Measurements from ENCODE around the gene GLIPR2.

Gene GLIPR2

DNA sequence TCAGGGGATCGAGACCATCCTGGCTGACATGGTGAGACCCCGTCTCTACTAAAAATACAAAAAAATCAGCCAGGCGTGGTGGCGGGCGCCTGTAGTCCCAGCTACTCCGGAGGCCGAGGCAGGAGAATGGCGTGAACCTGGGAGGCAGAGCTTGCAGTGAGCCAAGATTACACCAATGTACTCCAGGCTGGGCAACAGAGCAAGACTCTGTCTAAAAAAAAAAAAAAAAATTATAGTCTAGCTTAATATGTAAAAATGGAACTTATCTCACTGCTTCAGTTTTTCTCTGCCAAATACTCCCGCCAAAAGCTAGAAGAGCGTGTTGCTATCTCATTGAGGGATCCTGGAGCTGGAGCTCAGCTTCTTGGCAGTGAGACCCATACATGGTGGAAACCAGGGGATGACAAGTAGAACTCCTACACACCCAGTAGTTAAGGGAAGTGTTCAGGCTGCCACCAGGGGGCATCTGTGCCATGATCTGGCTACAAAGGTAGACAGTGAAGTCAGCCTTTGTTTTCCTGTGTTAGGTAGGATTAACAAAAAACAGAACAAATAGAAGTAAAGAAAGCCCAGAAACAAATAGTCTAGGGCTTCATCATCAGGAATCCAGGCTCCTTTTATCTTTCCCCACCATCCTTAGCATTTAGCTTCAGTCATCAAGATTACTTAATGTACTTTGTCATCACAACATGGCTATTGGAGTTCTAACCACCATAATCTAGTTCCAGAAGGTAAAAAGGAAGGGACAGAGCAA is 33.6 kb upstream of the GLIPR2 start:
- WGBS, 2 experiments (ENCODE audit: insufficient coverage in 2 of 2) = 92 to 98% methylated on average over 3 to 8 of the region's 10 CpGs
- Histone ChIP-seq H3K4me3 (ENCODE audit: extremely low read depth, insufficient read depth, low read length, poor library complexity, severe bottlenecking) (no peak overlapping the region), H3K27ac (ENCODE audit: low read depth, low read length, severe bottlenecking) (peak overlapping the region; percentile 93), H3K4me1 (ENCODE audit: control insufficient read depth, insufficient read depth, low read length, poor library complexity, severe bottlenecking) (peaks cover 28% of the 10 kb centered on the region), H3K36me3 (ENCODE audit: control insufficient read depth, insufficient read depth, low read length) (peaks cover 17% of the 10 kb centered on the region), H3K9me3 (ENCODE audit: control insufficient read depth, low read length) (no peaks in the 10 kb centered on the region)

DNA sequence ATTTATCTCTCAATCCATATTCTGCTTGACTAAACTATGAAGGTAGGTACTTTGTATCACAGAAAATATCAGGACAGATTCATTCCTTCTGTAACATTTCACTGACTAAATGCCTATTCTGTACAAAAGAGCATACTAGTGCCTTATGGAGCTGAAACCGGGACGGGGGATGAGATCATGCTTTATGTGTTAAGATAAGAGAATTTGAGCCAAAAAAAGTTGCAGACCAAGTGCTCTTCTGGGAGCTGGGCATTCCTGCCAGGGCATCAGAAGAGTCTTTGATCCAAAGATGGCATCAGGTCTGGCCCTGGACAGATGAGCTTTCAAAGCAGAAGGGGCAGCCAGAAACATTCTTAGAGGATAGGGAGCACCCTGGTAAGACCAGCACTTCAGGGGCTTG is 27.5 kb upstream of the GLIPR2 start:
- Histone ChIP-seq H3K36me3 (ENCODE audit: control insufficient read depth, insufficient read depth, low read length) (peaks cover 58% of the 10 kb centered on the region), H3K4me1 (ENCODE audit: control insufficient read depth, insufficient read depth, low read length, poor library complexity, severe bottlenecking) (peaks cover 6% of the 10 kb centered on the region), H3K4me3 (ENCODE audit: extremely low read depth, insufficient read depth, low read length, poor library complexity, severe bottlenecking) (no peak overlapping the region), H3K27ac (ENCODE audit: low read depth, low read length, severe bottlenecking) (no peak overlapping the region), H3K9me3 (ENCODE audit: control insufficient read depth, low read length) (no peaks in the 10 kb centered on the region)
- 100% methylated on average over 2 of the region's 2 CpGs; no CpG with 5 or more reads in 1 of the 2 experiments for WGBS, 2 experiments (ENCODE audit: insufficient coverage in 2 of 2)

DNA sequence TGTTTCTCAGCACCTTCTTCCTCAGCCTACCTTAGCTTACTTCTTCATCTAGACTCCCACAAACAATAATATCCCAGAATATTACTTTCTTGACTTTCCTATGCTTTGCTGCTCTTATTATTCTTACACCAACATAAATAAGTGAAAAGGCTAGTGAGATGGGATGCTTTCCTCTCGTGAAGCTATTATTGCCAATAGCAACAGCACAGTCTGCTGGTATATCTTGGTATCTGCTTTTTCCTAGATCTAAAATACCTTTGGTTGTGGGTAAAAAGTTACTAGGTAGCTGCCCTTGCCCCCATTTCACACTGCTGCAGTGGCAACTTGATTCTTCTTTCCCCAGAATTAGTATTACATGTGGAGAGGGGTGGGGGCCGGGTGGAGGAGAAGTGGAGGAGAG is 26.1 kb upstream of the GLIPR2 start:
- Histone ChIP-seq H3K4me1 (ENCODE audit: control insufficient read depth, insufficient read depth, low read length, poor library complexity, severe bottlenecking) (peaks cover 4% of the 10 kb centered on the region), H3K4me3 (ENCODE audit: extremely low read depth, insufficient read depth, low read length, poor library complexity, severe bottlenecking) (no peak overlapping the region), H3K9me3 (ENCODE audit: control insufficient read depth, low read length) (no peaks in the 10 kb centered on the region), H3K36me3 (ENCODE audit: control insufficient read depth, insufficient read depth, low read length) (peaks cover 58% of the 10 kb centered on the region), H3K27ac (ENCODE audit: low read depth, low read length, severe bottlenecking) (no peak overlapping the region)
- WGBS, 2 experiments (ENCODE audit: insufficient coverage in 2 of 2) = no CpG with 5 or more reads among the region's 2 CpGs

DNA sequence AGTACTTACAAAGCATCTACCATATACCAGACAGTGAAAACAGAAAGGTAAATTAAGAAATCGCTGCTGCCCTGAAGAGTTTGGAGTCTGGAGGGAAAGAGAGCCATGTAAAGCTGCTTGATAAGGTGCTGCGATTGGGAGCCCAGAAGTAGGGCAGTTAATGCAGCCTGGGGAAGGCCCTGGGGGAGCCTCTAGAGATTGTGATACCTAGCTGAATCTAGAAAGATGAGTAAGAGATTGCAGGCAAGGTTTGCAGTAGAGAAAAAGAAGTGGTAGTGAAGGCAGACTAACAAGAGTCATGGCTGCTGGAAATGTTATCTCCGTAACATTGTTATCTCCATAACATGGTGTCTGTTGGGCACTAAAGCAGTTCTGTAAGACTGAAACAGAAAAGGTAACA is 24.0 kb upstream of the GLIPR2 start:
- peaks cover 15% of the 10 kb centered on the region for H3K4me1 ChIP-seq (ENCODE audit: control insufficient read depth, insufficient read depth, low read length, poor library complexity, severe bottlenecking)
- H3K9me3 ChIP-seq (ENCODE audit: control insufficient read depth, low read length) = no peaks in the 10 kb centered on the region
- peak overlapping the region; percentile 57 for H3K27ac ChIP-seq (ENCODE audit: low read depth, low read length, severe bottlenecking)
- 78% methylated on average over 1 to 3 of the region's 3 CpGs for WGBS, 2 experiments (ENCODE audit: insufficient coverage in 2 of 2)
- H3K36me3 ChIP-seq (ENCODE audit: control insufficient read depth, insufficient read depth, low read length) = peaks cover 58% of the 10 kb centered on the region
- H3K4me3 ChIP-seq (ENCODE audit: extremely low read depth, insufficient read depth, low read length, poor library complexity, severe bottlenecking) = no peak overlapping the region

- no CpG with 5 or more reads among the region's 2 CpGs for WGBS, 2 experiments (ENCODE audit: insufficient coverage in 2 of 2)
- H3K27ac ChIP-seq (ENCODE audit: low read depth, low read length, severe bottlenecking) = no peak overlapping the region
- H3K9me3 ChIP-seq (ENCODE audit: control insufficient read depth, low read length) = no peaks in the 10 kb centered on the region
- peaks cover 54% of the 10 kb centered on the region for H3K36me3 ChIP-seq (ENCODE audit: control insufficient read depth, insufficient read depth, low read length)
- H3K4me3 ChIP-seq (ENCODE audit: extremely low read depth, insufficient read depth, low read length, poor library complexity, severe bottlenecking) = no peak overlapping the region
- peaks cover 22% of the 10 kb centered on the region for H3K4me1 ChIP-seq (ENCODE audit: control insufficient read depth, insufficient read depth, low read length, poor library complexity, severe bottlenecking)
Measured at GRCh38 chr9:36113999-36114398, 22.5 kb upstream of the GLIPR2 start.

- WGBS, 2 experiments (ENCODE audit: insufficient coverage in 2 of 2) = 85 to 88% methylated on average over 2 of the region's 3 CpGs
- H3K36me3 ChIP-seq (ENCODE audit: control insufficient read depth, insufficient read depth, low read length) = peaks cover 46% of the 10 kb centered on the region
- no peaks in the 10 kb centered on the region for H3K9me3 ChIP-seq (ENCODE audit: control insufficient read depth, low read length)
- peaks cover 22% of the 10 kb centered on the region for H3K4me1 ChIP-seq (ENCODE audit: control insufficient read depth, insufficient read depth, low read length, poor library complexity, severe bottlenecking)
- H3K4me3 ChIP-seq (ENCODE audit: extremely low read depth, insufficient read depth, low read length, poor library complexity, severe bottlenecking) = no peak overlapping the region
- H3K27ac ChIP-seq (ENCODE audit: low read depth, low read length, severe bottlenecking) = no peak overlapping the region
Measured at GRCh38 chr9:36116593-36116992, 19.9 kb upstream of the GLIPR2 start.

- H3K4me3 ChIP-seq (ENCODE audit: extremely low read depth, insufficient read depth, low read length, poor library complexity, severe bottlenecking) = no peak overlapping the region
- H3K9me3 ChIP-seq (ENCODE audit: control insufficient read depth, low read length) = no peaks in the 10 kb centered on the region
- no peak overlapping the region for H3K27ac ChIP-seq (ENCODE audit: low read depth, low read length, severe bottlenecking)
- WGBS, 2 experiments (ENCODE audit: insufficient coverage in 2 of 2) = 67% methylated on average over 1 of the region's 2 CpGs; no CpG with 5 or more reads in 1 of the 2 experiments
- peaks cover 58% of the 10 kb centered on the region for H3K36me3 ChIP-seq (ENCODE audit: control insufficient read depth, insufficient read depth, low read length)
- H3K4me1 ChIP-seq (ENCODE audit: control insufficient read depth, insufficient read depth, low read length, poor library complexity, severe bottlenecking) = peaks cover 22% of the 10 kb centered on the region
Measured at GRCh38 chr9:36118201-36118600, 18.3 kb upstream of the GLIPR2 start.

GRCh38 chr9:36118706-36119105 is 17.8 kb upstream of the GLIPR2 start:
- WGBS, 2 experiments (ENCODE audit: insufficient coverage in 2 of 2) = 91 to 93% methylated on average over 9 to 15 of the region's 15 CpGs
- H3K36me3 ChIP-seq (ENCODE audit: control insufficient read depth, insufficient read depth, low read length) = peaks cover 53% of the 10 kb centered on the region
- no peaks in the 10 kb centered on the region for H3K9me3 ChIP-seq (ENCODE audit: control insufficient read depth, low read length)
- peaks cover 22% of the 10 kb centered on the region for H3K4me1 ChIP-seq (ENCODE audit: control insufficient read depth, insufficient read depth, low read length, poor library complexity, severe bottlenecking)
- H3K4me3 ChIP-seq (ENCODE audit: extremely low read depth, insufficient read depth, low read length, poor library complexity, severe bottlenecking) = no peak overlapping the region
- H3K27ac ChIP-seq (ENCODE audit: low read depth, low read length, severe bottlenecking) = no peak overlapping the region

DNA sequence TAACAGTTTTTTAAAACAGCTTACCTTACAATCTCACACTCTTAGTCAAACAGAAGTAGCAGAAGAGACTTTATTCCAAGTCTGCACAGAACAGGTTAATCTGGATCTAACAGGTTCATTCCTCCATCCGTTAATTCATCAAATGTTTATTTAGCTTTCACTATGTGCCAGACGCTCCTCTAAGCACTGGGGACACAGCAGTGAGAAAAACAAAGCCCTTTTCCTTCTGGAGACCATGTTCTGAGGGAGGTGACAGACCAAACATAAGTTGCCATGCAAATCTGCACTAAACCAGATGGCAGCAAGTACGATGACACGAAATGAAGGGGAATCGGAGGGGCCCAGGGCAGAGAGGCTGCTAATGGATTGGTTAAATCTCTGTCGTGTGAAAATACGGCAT is 17.1 kb upstream of the GLIPR2 start:
- Histone ChIP-seq H3K36me3 (ENCODE audit: control insufficient read depth, insufficient read depth, low read length) (peaks cover 55% of the 10 kb centered on the region), H3K4me1 (ENCODE audit: control insufficient read depth, insufficient read depth, low read length, poor library complexity, severe bottlenecking) (peaks cover 18% of the 10 kb centered on the region), H3K9me3 (ENCODE audit: control insufficient read depth, low read length) (no peaks in the 10 kb centered on the region), H3K27ac (ENCODE audit: low read depth, low read length, severe bottlenecking) (no peak overlapping the region), H3K4me3 (ENCODE audit: extremely low read depth, insufficient read depth, low read length, poor library complexity, severe bottlenecking) (no peak overlapping the region)
- 73 to 96% methylated on average over 4 to 5 of the region's 7 CpGs for WGBS, 2 experiments (ENCODE audit: insufficient coverage in 2 of 2)

DNA sequence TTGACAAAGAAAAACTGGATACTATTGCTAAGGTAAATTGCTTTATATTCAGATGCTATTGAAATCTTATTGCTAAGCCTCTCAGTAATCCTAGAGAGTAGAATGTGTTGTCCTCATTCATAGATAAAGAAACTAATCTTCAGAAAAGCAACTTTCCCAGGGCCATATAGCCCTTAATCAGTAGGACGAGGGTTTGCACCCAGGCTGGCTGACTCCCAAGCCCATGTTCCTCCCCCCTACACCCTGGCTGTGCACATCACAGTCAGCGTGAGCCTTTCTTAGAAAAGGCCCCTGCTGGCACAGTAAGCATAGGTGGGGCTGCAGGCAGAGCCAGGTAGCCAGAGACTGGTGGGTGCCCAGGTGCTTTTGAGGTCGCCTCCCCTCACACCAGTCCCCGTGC is 15.8 kb upstream of the GLIPR2 start:
- H3K27ac ChIP-seq (ENCODE audit: low read depth, low read length, severe bottlenecking) = no peak overlapping the region
- H3K4me3 ChIP-seq (ENCODE audit: extremely low read depth, insufficient read depth, low read length, poor library complexity, severe bottlenecking) = no peak overlapping the region
- peaks cover 66% of the 10 kb centered on the region for H3K36me3 ChIP-seq (ENCODE audit: control insufficient read depth, insufficient read depth, low read length)
- H3K9me3 ChIP-seq (ENCODE audit: control insufficient read depth, low read length) = no peaks in the 10 kb centered on the region
- H3K4me1 ChIP-seq (ENCODE audit: control insufficient read depth, insufficient read depth, low read length, poor library complexity, severe bottlenecking) = peaks cover 18% of the 10 kb centered on the region
- 90 to 100% methylated on average over 2 to 4 of the region's 4 CpGs for WGBS, 2 experiments (ENCODE audit: insufficient coverage in 2 of 2)

DNA sequence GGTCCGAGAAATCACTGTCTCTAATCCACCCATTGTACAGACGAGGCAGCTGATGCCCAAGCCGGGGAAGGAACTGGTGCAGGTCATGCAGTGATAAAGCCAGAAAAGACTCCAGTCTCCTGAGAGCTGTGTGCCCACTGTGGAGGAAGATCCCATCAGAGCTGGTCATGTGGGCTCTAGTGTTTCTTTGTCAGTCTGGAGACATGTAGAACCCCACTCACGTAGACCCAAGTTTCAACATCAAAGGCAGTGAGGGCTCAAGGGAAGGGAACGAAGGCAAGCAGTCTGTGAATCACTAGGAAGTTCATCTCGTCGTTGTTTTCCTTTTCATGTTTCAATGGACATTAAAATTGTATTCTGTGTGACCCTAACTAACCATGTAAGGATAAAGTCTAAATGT is 14.6 kb upstream of the GLIPR2 start:
- H3K4me1 ChIP-seq (ENCODE audit: control insufficient read depth, insufficient read depth, low read length, poor library complexity, severe bottlenecking) = peaks cover 11% of the 10 kb centered on the region
- H3K27ac ChIP-seq (ENCODE audit: low read depth, low read length, severe bottlenecking) = no peak overlapping the region
- peaks cover 68% of the 10 kb centered on the region for H3K36me3 ChIP-seq (ENCODE audit: control insufficient read depth, insufficient read depth, low read length)
- no peaks in the 10 kb centered on the region for H3K9me3 ChIP-seq (ENCODE audit: control insufficient read depth, low read length)
- WGBS, 2 experiments (ENCODE audit: insufficient coverage in 2 of 2) = 91 to 100% methylated on average over 4 to 7 of the region's 7 CpGs
- H3K4me3 ChIP-seq (ENCODE audit: extremely low read depth, insufficient read depth, low read length, poor library complexity, severe bottlenecking) = no peak overlapping the region
